GM12891 (cell line): ENCODE data around the gene DNAJC28.

ENCODE experiments used
- POLR2A ChIP-seq: IDR thresholded peaks from 2 replicates; pipeline ENCODE4 v1.6.1; 2011; ENCODE audit warnings: low read depth, low read length, control low read depth
- TAF1 ChIP-seq: IDR thresholded peaks from 2 replicates; pipeline ENCODE4 v1.6.1; 2011; ENCODE audit warnings: low read depth, low read length, control low read depth

DNA sequence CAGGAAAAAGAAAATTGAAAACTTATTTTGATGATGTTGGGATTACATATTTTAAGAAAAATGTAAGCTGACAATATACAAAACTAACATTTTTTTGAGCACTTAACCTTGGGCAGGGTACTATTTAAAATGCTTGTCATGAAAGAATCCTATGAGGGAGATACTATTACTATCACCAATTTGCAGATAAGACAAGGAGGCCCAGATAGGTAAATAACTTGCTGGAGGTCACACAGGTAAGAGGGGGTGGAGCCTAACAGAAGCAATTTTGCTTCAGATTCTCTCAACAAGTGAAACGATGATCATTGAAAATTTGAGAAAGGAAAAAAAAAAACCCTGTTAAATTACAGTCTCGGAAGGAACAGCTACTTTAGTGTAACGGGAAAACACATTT is 49.2 kb upstream of the DNAJC28 start:
- TF ChIP-seq POLR2A (no peak), TAF1 (no peak)
